WTC11 (cell line): Measurements from ENCODE around the gene PAPPA2. TPM values are rescaled to one million over a fixed set of nuclear protein-coding genes. Genes with fewer than 3 reads are reported as not detected.

Source experiments
- ATAC-seq: fragments of 200-7000 bp; cut with Tn5 transposase; 2 replicates; pipeline ENCODE4 v1.10.0; 2021; ENCODE audit warnings: mild to moderate bottlenecking, moderate library complexity
- CTCF ChIA-PET: fragments of 300-600 bp; sonication (Branson Sonifier 250); formaldehyde crosslinking; loops from one replicate; lab custom pipeline; 2021; ENCODE audit warnings: antibody characterized with exemption; lab: Charles Lee
- POLR2A ChIA-PET: fragments of 350-600 bp; sonication (Branson Sonifier 250); formaldehyde crosslinking; loops from one replicate; lab custom pipeline; 2021; ENCODE audit warnings: antibody characterized with exemption; lab: Charles Lee
- DNase-seq: peaks from one replicate; pipeline ENCODE4 v3.0.0; 2021; ENCODE audit warnings: low spot score
- H3K27ac Mint-ChIP-seq: 2 replicates; pipeline ENCODE4 v1.8.0; 2021; ENCODE audit warnings: mixed read lengths
- H3K27me3 Mint-ChIP-seq: 2 replicates; pipeline ENCODE4 v1.8.0; 2021; ENCODE audit warnings: low read depth, mild to moderate bottlenecking, moderate library complexity, mixed read lengths
- H3K36me3 Mint-ChIP-seq: 2 replicates; pipeline ENCODE4 v1.8.0; 2021; ENCODE audit warnings: mixed read lengths
- H3K4me1 Mint-ChIP-seq: 2 replicates; pipeline ENCODE4 v1.8.0; 2022; ENCODE audit warnings: mixed read lengths
- H3K4me3 Mint-ChIP-seq: 2 replicates; pipeline ENCODE4 v1.8.0; 2021; ENCODE audit warnings: mild to moderate bottlenecking, moderate library complexity, mixed read lengths
- H3K9me3 Mint-ChIP-seq: 2 replicates; pipeline ENCODE4 v1.8.0; 2021; ENCODE audit warnings: mixed read lengths
- ATF3 ChIP-seq: sonication (generic); formaldehyde crosslinking; conservative IDR thresholded peaks from 2 replicates; pipeline ENCODE4 v1.8.1; 2022; ENCODE audit warnings: mild to moderate bottlenecking, missing genetic modification reagents
- ERG ChIP-seq: fragments of 250-450 bp; sonication (Bioruptor Pico); IDR thresholded peaks from 2 replicates; pipeline ENCODE4 v1.8.0; 2021; ENCODE audit warnings: mild to moderate bottlenecking
- FOXP1 ChIP-seq: sonication (generic); formaldehyde crosslinking; IDR thresholded peaks from 2 replicates; pipeline ENCODE4 v1.8.0; 2022; ENCODE audit warnings: missing genetic modification reagents, mild to moderate bottlenecking, moderate library complexity, borderline replicate concordance
- GRHL2 ChIP-seq: fragments of 250-450 bp; sonication (Bioruptor Pico); IDR thresholded peaks from 2 replicates; pipeline ENCODE4 v1.8.0; 2022; ENCODE audit warnings: mild to moderate bottlenecking, moderate library complexity; ENCODE audit not compliant: insufficient replicate concordance, severe bottlenecking
- IRF2 ChIP-seq: sonication (generic); formaldehyde crosslinking; IDR thresholded peaks from 2 replicates; pipeline ENCODE4 v1.8.0; 2022; ENCODE audit warnings: low read depth, missing genetic modification reagents, borderline replicate concordance
- MXD4 ChIP-seq: fragments of 250-450 bp; sonication (Bioruptor Pico); IDR thresholded peaks from 2 replicates; pipeline ENCODE4 v1.8.0; 2021; ENCODE audit warnings: mild to moderate bottlenecking, moderate library complexity, borderline replicate concordance
- NFE2L1 ChIP-seq: sonication (generic); formaldehyde crosslinking; IDR thresholded peaks from 2 replicates; pipeline ENCODE4 v1.8.1; 2023; ENCODE audit warnings: missing genetic modification reagents
- NFYB ChIP-seq: sonication (generic); formaldehyde crosslinking; conservative IDR thresholded peaks from 2 replicates; pipeline ENCODE4 v1.8.0; 2022; ENCODE audit warnings: low read depth, missing genetic modification reagents
- NR1H2 ChIP-seq: sonication (generic); formaldehyde crosslinking; IDR thresholded peaks from 2 replicates; pipeline ENCODE4 v1.9.0; 2021; ENCODE audit warnings: mild to moderate bottlenecking, moderate library complexity, missing genetic modification reagents
- NR2C2 ChIP-seq: sonication (generic); formaldehyde crosslinking; IDR thresholded peaks from 2 replicates; pipeline ENCODE4 v1.8.0; 2022; ENCODE audit warnings: mild to moderate bottlenecking, missing genetic modification reagents
- PREB ChIP-seq: sonication (generic); formaldehyde crosslinking; IDR thresholded peaks from 2 replicates; pipeline ENCODE4 v1.8.1; 2022; ENCODE audit warnings: mild to moderate bottlenecking, missing genetic modification reagents, moderate library complexity, borderline replicate concordance
- ZBTB21 ChIP-seq: sonication (generic); formaldehyde crosslinking; IDR thresholded peaks from 2 replicates; pipeline ENCODE4 v1.8.1; 2023; ENCODE audit warnings: mild to moderate bottlenecking, missing genetic modification reagents, borderline replicate concordance
- ZNF121 ChIP-seq: sonication (generic); formaldehyde crosslinking; IDR thresholded peaks from 2 replicates; pipeline ENCODE4 v1.8.0; 2023; ENCODE audit warnings: missing genetic modification reagents
- ZNF232 ChIP-seq: sonication (generic); formaldehyde crosslinking; IDR thresholded peaks from 2 replicates; pipeline ENCODE4 v1.8.0; 2022; ENCODE audit warnings: mild to moderate bottlenecking, missing genetic modification reagents
- ZNF317 ChIP-seq: sonication (generic); formaldehyde crosslinking; IDR thresholded peaks from 2 replicates; pipeline ENCODE4 v1.8.1; 2023; ENCODE audit warnings: low read depth, mild to moderate bottlenecking, moderate library complexity, missing genetic modification reagents, borderline replicate concordance
- ZNF423 ChIP-seq: fragments of 250-450 bp; sonication (Bioruptor Pico); IDR thresholded peaks from 2 replicates; pipeline ENCODE4 v2.1.2; 2022; ENCODE audit warnings: mild to moderate bottlenecking, moderate library complexity
- total RNA-seq: library from RNA; stranded (reverse); gene quantifications from 3 replicates; pipeline ENCODE4 v1.2.3, GENCODE V29; 2021
- TF ChIP-seq, protein P1 (sequence below): sonication (generic); formaldehyde crosslinking; IDR thresholded peaks from 2 replicates; pipeline ENCODE4 v1.8.0; 2022; ENCODE audit warnings: mild to moderate bottlenecking, missing genetic modification reagents
- TF ChIP-seq, protein P2 (sequence below): sonication (generic); formaldehyde crosslinking; IDR thresholded peaks from 2 replicates; pipeline ENCODE4 v1.8.0; 2022; ENCODE audit warnings: missing genetic modification reagents

The PAPPA2 gene
- total RNA-seq, 1 experiment from 2014 or later = 0.74 TPM

DNA sequence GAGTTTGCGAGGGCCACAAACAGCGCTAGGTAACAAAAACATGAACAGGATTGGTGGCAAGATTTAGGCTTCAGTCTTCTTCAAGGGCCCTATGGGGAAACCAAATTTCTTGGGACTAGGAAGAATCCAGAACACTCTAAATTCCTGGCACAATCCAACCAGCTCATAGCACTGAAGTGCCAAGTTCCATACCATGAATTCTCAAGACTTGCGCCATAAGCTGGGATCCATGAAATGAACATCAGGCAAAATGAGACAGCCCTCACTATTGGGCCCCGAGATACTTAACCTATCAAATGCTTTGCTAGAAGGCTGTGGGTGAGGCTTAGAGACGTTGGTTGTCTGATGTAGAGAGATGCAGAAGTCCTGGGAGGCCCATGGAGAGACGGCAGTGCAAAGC is 322.1 kb downstream of the PAPPA2 start (continued):
- TF ChIP-seq, protein P1, sequence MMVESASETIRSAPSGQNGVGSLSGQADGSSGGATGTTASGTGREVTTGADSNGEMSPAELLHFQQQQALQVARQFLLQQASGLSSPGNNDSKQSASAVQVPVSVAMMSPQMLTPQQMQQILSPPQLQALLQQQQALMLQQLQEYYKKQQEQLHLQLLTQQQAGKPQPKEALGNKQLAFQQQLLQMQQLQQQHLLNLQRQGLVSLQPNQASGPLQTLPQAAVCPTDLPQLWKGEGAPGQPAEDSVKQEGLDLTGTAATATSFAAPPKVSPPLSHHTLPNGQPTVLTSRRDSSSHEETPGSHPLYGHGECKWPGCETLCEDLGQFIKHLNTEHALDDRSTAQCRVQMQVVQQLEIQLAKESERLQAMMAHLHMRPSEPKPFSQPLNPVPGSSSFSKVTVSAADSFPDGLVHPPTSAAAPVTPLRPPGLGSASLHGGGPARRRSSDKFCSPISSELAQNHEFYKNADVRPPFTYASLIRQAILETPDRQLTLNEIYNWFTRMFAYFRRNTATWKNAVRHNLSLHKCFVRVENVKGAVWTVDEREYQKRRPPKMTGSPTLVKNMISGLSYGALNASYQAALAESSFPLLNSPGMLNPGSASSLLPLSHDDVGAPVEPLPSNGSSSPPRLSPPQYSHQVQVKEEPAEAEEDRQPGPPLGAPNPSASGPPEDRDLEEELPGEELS (CRISPR knock-in tag) = no peak
- TF ChIP-seq NFYB (no peak), MXD4 (CRISPR knock-in tag) (no peak), ATF3 (CRISPR knock-in tag) (no peak), ZNF423 (CRISPR knock-in tag) (no peak), GRHL2 (CRISPR knock-in tag) (no peak)
- TF ChIP-seq, protein P2, sequence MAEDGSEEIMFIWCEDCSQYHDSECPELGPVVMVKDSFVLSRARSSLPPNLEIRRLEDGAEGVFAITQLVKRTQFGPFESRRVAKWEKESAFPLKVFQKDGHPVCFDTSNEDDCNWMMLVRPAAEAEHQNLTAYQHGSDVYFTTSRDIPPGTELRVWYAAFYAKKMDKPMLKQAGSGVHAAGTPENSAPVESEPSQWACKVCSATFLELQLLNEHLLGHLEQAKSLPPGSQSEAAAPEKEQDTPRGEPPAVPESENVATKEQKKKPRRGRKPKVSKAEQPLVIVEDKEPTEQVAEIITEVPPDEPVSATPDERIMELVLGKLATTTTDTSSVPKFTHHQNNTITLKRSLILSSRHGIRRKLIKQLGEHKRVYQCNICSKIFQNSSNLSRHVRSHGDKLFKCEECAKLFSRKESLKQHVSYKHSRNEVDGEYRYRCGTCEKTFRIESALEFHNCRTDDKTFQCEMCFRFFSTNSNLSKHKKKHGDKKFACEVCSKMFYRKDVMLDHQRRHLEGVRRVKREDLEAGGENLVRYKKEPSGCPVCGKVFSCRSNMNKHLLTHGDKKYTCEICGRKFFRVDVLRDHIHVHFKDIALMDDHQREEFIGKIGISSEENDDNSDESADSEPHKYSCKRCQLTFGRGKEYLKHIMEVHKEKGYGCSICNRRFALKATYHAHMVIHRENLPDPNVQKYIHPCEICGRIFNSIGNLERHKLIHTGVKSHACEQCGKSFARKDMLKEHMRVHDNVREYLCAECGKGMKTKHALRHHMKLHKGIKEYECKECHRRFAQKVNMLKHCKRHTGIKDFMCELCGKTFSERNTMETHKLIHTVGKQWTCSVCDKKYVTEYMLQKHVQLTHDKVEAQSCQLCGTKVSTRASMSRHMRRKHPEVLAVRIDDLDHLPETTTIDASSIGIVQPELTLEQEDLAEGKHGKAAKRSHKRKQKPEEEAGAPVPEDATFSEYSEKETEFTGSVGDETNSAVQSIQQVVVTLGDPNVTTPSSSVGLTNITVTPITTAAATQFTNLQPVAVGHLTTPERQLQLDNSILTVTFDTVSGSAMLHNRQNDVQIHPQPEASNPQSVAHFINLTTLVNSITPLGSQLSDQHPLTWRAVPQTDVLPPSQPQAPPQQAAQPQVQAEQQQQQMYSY (CRISPR knock-in tag) = no peak

DNA sequence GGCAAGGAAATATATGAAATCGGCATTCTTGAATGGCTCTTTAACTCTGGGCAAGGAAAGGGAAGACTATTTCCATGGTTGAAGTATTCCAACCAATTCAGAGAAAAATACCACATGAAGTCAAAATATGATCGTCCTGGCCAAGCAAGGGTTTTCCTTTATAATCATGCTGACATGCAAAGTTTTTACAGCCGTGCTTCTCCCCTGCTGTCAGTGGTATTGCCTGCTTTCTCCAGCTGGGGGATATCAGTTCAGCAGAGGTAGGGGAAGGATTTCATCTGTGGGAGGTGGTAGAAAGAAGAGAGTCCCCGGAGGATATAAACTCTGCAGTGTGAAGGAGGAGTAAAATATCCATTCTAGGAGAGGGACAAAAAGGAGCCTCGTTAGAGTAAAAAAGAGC is 322.8 kb downstream of the PAPPA2 start:
- ATAC-seq (peak; percentile 79), DNase-seq (no peak)
- no peaks in the 10 kb centered on the region for H3K27me3 Mint-ChIP-seq
- CTCF ChIA-PET = no interaction called here
- TF ChIP-seq IRF2 (no peak), ZBTB21 (CRISPR knock-in tag) (no peak)
- no peak overlapping the region for H3K27ac Mint-ChIP-seq
- H3K9me3 Mint-ChIP-seq = peaks cover 9% of the 10 kb centered on the region
- POLR2A ChIA-PET = no interaction called here
- H3K4me3 Mint-ChIP-seq = no peak overlapping the region
- peaks cover 24% of the 10 kb centered on the region for H3K4me1 Mint-ChIP-seq
- H3K36me3 Mint-ChIP-seq = peaks cover 2% of the 10 kb centered on the region; the same call in 1 of the 2 replicates

DNA sequence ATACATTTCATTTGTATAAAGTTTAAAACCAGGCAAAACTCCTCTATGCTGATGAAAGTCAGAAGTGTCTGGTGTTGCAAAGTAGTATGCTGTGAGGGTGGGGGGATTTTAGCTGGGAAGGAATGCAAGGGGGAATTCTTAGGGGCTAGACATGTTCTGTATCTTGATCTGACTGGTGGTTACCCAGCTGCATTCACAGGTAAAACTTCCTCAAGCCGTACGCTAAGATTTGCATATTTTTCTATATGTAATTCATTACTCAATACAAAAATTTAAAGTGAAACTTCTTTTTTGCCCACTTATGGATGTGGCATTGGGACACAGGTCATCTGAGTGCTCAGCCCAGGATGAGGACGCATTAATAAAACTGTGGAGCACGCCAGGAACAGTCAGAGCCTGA is 323.3 kb downstream of the PAPPA2 start:
- ChIA-PET POLR2A (no interaction called here), CTCF (interaction anchor here (0.9 kb wide), 1 partner anchor 18 kb away, joined by 3 read pairs; no protein-coding TSS in a partner anchor)
- Mint-ChIP-seq H3K27ac (no peak overlapping the region), H3K4me3 (no peak overlapping the region), H3K27me3 (no peaks in the 10 kb centered on the region), H3K36me3 (peaks cover 2% of the 10 kb centered on the region; the same call in 1 of the 2 replicates), H3K4me1 (peaks cover 24% of the 10 kb centered on the region), H3K9me3 (peaks cover 9% of the 10 kb centered on the region)
- no peak for DNase-seq
- TF ChIP-seq ZNF317 (CRISPR knock-in tag) (no peak), NFE2L1 (CRISPR knock-in tag) (no peak)
- ATAC-seq = no peak; the same call in 1 of the 2 replicates

GRCh38 chr1:176789571-176790090 is 326.7 kb downstream of the PAPPA2 start:
- Mint-ChIP-seq H3K4me1 (peaks cover 24% of the 10 kb centered on the region), H3K27me3 (no peaks in the 10 kb centered on the region), H3K9me3 (peaks cover 9% of the 10 kb centered on the region), H3K27ac (no peak overlapping the region), H3K36me3 (peaks cover 2% of the 10 kb centered on the region; the same call in 1 of the 2 replicates), H3K4me3 (no peak overlapping the region)
- no peak for TF ChIP-seq FOXP1
- no peak for TF ChIP-seq ZNF121
- TF ChIP-seq PREB (CRISPR knock-in tag) = no peak
- TF ChIP-seq NR1H2 (CRISPR knock-in tag) = no peak
- TF ChIP-seq ZNF232 (CRISPR knock-in tag) = no peak
- TF ChIP-seq NR2C2 = no peak
- TF ChIP-seq ERG (CRISPR knock-in tag) = no peak
- no peak for DNase-seq
- ChIA-PET POLR2A (no interaction called here), CTCF (no interaction called here)
- ATAC-seq = peak; percentile 29; the same call in 1 of the 2 replicates
